MG63 (cell line): Measurements from ENCODE around the gene CARNS1. TPM values are rescaled to one million over a fixed set of nuclear protein-coding genes. Genes with fewer than 3 reads are reported as not detected.

Experiments
- total RNA-seq: library from RNA; depleted of rRNA; stranded (reverse); fragments of >200 nt; shearing (Covaris generic); gene quantifications from 2 replicates; pipeline ENCODE4 v1.2.3, GENCODE V29; 2014; ENCODE audit warnings: low replicate concordance; rRNA removed

Gene CARNS1
- total RNA-seq, 1 experiment from 2014 or later = not detected

Other genes starting within 250 kb of the CARNS1 start
- 24.2 and 31.8 TPM in 2 replicates for gene GRK2, start 149.2 kb upstream of the CARNS1 start, total RNA-seq
- gene ANKRD13D, start 126.4 kb upstream of the CARNS1 start, total RNA-seq = 17.2 and 25.8 TPM in 2 replicates
- gene SSH3, start 112.1 kb upstream of the CARNS1 start, total RNA-seq = 3.8 and 5.1 TPM in 2 replicates
- 17.3 and 40.1 TPM in 2 replicates for gene POLD4, start 62.1 kb upstream of the CARNS1 start, total RNA-seq
- 6.4 and 7.7 TPM in 2 replicates for gene CLCF1, start 42.1 kb upstream of the CARNS1 start, total RNA-seq
- 1.7 and 17.6 TPM in 2 replicates for gene RAD9A, start 23.7 kb upstream of the CARNS1 start, total RNA-seq
- 244 and 262 TPM in 2 replicates for gene PPP1CA, start 13.8 kb upstream of the CARNS1 start, total RNA-seq
- gene TBC1D10C, start 11.6 kb upstream of the CARNS1 start, total RNA-seq = not detected in 2 replicates
- 77.9 and 121 TPM in 2 replicates for gene RPS6KB2, start 12.8 kb downstream of the CARNS1 start, total RNA-seq
- not detected in 2 replicates for gene PTPRCAP, start 22.0 kb downstream of the CARNS1 start, total RNA-seq
- 58.3 and 96.9 TPM in 2 replicates for gene CORO1B, start 27.8 kb downstream of the CARNS1 start, total RNA-seq
- not detected in 2 replicates for gene GPR152, start 37.1 kb downstream of the CARNS1 start, total RNA-seq
- 0.26 and 3.0 TPM in 2 replicates for gene CABP4, start 39.7 kb downstream of the CARNS1 start, total RNA-seq
- gene TMEM134, start 53.6 kb downstream of the CARNS1 start, total RNA-seq = 39.4 and 44.2 TPM in 2 replicates
- gene AIP, start 67.3 kb downstream of the CARNS1 start, total RNA-seq = 85.1 and 122 TPM in 2 replicates
- 5.5 and 18.9 TPM in 2 replicates for gene PITPNM1, start 89.7 kb downstream of the CARNS1 start, total RNA-seq
- 14.1 and 14.8 TPM in 2 replicates for gene CDK2AP2, start 92.5 kb downstream of the CARNS1 start, total RNA-seq
- gene CABP2, start 107.8 kb downstream of the CARNS1 start, total RNA-seq = not detected in 2 replicates
- 280 and 743 TPM in 2 replicates for gene GSTP1, start 168.1 kb downstream of the CARNS1 start, total RNA-seq
- gene NDUFV1, start 191.3 kb downstream of the CARNS1 start, total RNA-seq = 274 and 469 TPM in 2 replicates
- 15.0 TPM in 1 of 2 replicates, not detected in the other for gene NUDT8, start 214.3 kb downstream of the CARNS1 start, total RNA-seq
- not detected in 2 replicates for gene TBX10, start 224.1 kb downstream of the CARNS1 start, total RNA-seq
- not detected in 2 replicates for gene ACY3, start 235.1 kb downstream of the CARNS1 start, total RNA-seq